DMS53 treated with DMSO at 0.1 percent for 48 hours (cell line): ENCODE results near the gene PATL2.
"Not testable (repeated sequence)": the region's sequence is repeated elsewhere in the genome, so short reads cannot be mapped to it uniquely, and the experiment has no call there.

ENCODE experiments used
- DNase-seq: peaks from one replicate; lab custom pipeline; 2025; ENCODE audit not compliant: unreplicated experiment; lab: John Stamatoyannopoulos, UW

PATL2 gene

GRCh38 chr15:44719293-44719999 lies 8.3 kb upstream of the PATL2 start:
- no peak for DNase-seq

DNA sequence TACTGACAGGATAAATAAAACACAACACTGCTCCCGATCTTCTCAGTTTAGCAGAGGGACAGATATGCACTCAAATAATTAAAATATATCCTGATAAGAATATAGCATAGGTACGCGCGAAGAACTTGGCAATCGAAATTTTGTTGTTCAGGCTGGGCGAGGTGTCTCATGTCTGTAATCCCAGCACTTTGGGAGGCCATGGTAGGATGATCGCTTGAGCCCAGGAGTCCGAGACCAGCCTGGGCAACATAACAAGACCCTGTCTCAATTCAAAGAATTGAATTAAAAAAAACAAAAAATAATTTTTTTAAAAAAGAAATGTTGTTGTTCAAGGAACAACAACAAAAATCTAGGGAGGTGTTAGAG lies 7.8 kb upstream of the PATL2 start:
- no peak for DNase-seq

DNA sequence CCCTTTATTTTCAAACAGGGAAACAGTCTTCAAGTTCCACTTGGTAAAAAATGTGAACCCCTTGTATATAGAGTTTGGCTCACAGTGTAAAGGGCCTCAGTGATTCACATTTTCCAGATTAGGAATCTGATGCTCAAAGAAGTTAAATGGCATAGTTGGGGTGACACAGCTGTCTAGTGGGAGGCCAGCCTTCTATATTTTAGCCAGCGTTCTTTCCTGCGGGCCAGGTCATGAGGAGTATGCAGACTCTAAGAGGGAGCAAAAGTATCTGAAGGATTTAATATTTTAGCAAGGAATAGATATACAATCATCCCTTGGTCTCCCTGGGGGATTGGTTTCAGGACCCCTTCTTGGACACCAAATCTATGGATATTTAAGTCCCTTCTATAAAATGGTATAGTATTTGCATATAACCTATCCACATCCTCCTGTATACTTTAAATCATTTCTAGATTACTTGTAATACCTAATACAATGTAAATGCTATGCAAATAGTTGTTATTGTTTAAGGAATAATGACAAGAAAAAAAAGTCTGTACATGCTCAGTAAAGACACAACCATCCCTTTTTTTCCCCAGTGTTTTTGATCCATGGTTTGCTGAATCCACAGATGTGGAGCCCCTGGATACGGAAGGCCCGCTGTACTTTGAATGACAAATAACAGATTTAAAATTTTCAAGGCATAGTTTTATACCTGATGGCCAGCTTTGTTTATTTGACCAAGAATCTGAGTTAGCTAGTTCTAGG lies 7.2 kb upstream of the PATL2 start:
- no peak for DNase-seq

GRCh38 chr15:44716983-44717602 lies 6.0 kb upstream of the PATL2 start:
- DNase-seq, result no peak

GRCh38 chr15:44715797-44716334 lies 4.7 kb upstream of the PATL2 start:
- no peak for DNase-seq

GRCh38 chr15:44715142-44715796 lies 4.1 kb upstream of the PATL2 start:
- DNase-seq, result no peak

GRCh38 chr15:44713006-44713966 lies 2.2 kb upstream of the PATL2 start:
- no peak for DNase-seq

DNA sequence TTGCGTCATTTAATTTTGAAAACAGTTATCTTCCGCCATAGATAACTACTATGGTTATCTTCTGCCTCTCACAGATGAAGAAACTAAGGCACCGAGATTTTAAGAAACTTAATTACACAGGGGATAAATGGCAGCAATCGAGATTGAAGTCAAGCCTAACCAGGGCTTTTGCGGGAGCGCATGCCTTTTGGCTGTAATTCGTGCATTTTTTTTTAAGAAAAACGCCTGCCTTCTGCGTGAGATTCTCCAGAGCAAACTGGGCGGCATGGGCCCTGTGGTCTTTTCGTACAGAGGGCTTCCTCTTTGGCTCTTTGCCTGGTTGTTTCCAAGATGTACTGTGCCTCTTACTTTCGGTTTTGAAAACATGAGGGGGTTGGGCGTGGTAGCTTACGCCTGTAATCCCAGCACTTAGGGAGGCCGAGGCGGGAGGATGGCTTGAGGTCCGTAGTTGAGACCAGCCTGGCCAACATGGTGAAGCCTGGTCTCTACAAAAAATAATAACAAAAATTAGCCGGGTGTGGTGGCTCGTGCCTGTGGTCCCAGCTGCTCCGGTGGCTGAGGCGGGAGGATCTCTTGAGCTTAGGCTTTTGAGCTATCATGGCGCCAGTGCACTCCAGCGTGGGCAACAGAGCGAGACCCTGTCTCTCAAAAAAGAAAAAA lies 1.4 kb upstream of the PATL2 start:
- DNase-seq, result no peak

DNA sequence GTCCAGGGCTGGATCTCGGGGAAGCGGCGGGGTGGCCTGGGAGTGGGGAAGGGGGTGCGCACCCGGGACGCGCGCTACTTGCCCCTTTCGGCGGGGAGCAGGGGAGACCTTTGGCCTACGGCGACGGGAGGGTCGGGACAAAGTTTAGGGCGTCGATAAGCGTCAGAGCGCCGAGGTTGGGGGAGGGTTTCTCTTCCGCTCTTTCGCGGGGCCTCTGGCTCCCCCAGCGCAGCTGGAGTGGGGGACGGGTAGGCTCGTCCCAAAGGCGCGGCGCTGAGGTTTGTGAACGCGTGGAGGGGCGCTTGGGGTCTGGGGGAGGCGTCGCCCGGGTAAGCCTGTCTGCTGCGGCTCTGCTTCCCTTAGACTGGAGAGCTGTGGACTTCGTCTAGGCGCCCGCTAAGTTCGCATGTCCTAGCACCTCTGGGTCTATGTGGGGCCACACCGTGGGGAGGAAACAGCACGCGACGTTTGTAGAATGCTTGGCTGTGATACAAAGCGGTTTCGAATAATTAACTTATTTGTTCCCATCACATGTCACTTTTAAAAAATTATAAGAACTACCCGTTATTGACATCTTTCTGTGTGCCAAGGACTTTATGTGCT lies 721 bp upstream of the PATL2 start:
- no peak for DNase-seq

DNA sequence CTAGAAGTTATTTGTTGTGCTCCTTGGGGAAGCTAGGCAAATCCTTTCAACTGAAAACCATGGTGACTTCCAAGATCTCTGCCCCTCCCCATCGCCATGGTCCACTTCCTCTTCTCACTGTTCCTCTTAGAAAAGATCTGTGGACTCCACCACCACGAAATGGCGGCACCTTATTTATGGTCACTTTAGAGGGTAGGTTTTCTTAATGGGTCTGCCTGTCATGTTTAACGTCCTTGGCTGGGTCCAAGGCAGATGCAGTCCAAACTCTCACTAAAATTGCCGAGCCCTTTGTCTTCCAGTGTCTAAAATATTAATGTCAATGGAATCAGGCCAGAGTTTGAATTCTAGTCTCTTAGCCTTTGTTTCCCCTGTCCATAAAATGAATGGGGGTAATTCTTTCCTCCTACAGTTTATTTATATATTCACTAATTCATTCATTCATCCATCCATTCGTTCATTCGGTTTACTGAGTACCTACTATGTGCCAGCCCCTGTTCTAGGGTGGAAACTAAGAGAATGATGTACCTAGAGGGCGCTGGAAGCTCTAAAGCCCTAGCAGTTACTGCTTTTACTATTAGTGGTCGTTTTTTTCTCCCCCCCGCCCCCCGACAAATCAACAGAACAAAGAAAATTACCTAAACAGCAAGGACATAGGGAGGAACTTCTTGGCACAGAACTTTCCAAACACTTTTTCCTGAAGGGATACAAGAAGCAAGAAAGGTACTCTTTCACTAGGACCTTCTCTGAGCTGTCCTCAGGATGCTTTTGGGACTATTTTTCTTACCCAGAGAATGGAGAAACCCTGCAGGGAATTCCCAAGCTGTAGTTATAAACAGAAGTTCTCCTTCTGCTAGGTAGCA lies 657 bp downstream of the PATL2 start:
- DNase-seq, result no peak

- no peak for DNase-seq
These were observed 4.0 kb downstream of the PATL2 start for GRCh38 chr15:44706946-44707636.

- DNase-seq, result no peak
These were observed 4.7 kb downstream of the PATL2 start for GRCh38 chr15:44706401-44706800.

DNA sequence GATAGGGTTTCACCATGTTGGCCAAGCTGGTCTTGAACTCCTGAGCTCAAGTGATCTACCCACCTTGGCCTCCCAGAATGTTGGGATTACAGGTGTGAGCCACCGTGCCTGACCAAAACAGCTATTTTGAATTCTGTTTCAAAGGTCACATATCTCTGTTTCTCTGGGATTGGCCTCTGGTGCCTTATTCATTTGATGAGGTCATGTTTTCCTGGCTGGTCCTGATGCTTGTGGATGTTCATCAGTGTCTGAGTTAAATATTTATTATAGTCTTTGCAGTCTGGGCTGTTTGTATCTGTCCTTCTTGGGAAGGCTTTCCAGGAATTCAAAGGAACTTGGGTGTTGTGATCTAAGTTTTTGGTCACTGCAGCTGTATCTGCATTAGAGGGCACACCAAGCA lies 5.1 kb downstream of the PATL2 start:
- DNase-seq, result no peak

DNA sequence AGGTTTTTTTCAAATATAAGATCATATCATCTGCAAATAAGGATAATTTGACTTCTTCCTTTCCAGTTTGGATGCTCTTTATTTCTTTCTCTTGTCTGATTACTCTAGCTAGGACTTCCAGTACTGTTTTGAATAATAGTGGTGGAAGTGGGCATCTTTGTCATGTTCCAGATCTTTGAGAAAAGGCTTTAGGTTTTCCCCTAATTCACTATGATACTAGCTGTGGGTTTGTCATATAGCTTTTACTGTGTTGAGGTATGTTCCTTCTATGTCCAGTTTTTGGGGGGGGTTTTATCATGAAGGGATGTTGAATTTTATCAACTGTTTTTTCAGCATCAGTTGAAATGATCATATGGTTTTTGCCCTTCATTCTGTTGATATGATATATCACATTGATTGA lies 10.4 kb downstream of the PATL2 start:
- DNase-seq, result not testable (repeated sequence)

- DNase-seq, result no peak
These were observed 12.5 kb downstream of the PATL2 start for GRCh38 chr15:44698641-44699040.

GRCh38 chr15:44697014-44697413 lies 14.1 kb downstream of the PATL2 start:
- no peak for DNase-seq

- DNase-seq, result no peak
These were observed 15.8 kb downstream of the PATL2 start for GRCh38 chr15:44695294-44695693.

DNA sequence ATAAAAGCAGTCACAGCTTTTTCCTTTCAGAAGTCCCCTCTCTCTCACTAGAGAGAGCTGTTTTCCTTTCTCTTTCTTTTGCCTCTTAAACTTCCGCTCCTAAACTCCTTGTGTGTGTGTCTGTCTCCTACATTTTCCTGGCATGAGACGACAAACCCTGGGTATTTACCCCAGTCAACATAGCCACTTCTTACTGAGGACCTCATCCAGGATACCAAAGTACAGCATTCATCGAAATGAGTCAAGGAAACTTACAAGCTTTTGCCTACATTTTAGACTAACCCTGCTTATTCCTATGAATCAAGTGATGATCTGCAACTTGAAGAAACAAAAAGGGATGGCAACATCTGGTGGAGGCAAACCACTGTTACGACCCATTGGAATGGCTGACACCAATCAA lies 16.7 kb downstream of the PATL2 start:
- DNase-seq, result no peak
